ENCODE measurements around the gene ARHGEF28.

GRCh38 chr5:73751254-73751914, 125.4 kb downstream of the ARHGEF28 start:
- TF ChIP-seq POLR2AphosphoS5 (IDR thresholded peaks at IDR 0.05; ENCODE audit: low read depth, low read length) (no peak), TAF1 (IDR thresholded peaks at IDR 0.05; ENCODE audit: borderline replicate concordance, insufficient read depth, low read length) (no peak)
